HG02938 (cell line): ENCODE data around the gene MTHFD2.
"Not testable (repeated sequence)": the region's sequence is repeated elsewhere in the genome, so short reads cannot be mapped to it uniquely, and the experiment has no call there.

Experiments
- ATAC-seq: cut with Tn5 transposase; IDR thresholded peaks from one replicate; pipeline ENCODE4 v1.9.1; 2021; ENCODE audit warnings: mild to moderate bottlenecking, moderate library complexity; ENCODE audit not compliant: unreplicated experiment

MTHFD2 gene

GRCh38 chr2:74227646-74228045 lies 29.2 kb downstream of the MTHFD2 start:
- no peak for ATAC-seq

DNA sequence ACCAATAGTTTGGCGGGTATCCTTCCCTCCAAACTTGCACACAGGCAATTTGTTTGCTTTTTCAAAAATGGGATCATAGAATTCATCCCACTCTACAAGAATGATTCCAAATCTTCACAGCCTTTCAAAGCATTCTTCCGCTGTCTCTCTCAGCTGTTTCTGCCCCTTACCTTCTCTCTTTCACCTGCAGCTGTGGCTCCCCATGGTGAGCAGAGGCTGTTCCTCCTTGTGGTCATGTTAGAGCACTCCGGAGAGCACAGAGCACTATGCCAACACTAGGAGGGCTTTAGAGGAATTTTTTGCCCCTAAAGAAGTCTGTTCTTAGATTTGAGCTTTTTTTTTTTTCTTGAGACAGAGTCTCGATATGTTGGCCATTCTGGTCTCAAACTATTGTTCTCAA lies 30.4 kb downstream of the MTHFD2 start:
- ATAC-seq, result no peak

DNA sequence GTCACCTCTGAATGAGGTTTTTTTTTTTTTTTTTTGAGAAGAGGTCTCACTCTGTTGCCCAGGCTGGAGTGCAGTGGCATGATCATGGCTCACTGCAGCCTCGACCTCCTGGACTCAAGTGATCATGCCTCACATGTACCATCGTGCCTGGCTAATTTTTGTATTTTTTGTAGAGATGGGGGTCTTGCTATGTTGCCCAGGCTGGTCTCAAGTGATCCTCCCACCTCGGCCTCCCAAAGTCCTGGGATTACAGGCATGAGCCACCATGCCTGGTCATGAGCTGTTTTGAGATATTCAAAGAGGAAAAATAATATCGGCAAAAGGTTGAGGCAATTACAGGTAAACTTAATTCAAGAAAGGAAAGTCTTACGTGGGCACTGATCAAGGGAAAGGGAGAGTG lies 31.4 kb downstream of the MTHFD2 start:
- not testable (repeated sequence) for ATAC-seq

DNA sequence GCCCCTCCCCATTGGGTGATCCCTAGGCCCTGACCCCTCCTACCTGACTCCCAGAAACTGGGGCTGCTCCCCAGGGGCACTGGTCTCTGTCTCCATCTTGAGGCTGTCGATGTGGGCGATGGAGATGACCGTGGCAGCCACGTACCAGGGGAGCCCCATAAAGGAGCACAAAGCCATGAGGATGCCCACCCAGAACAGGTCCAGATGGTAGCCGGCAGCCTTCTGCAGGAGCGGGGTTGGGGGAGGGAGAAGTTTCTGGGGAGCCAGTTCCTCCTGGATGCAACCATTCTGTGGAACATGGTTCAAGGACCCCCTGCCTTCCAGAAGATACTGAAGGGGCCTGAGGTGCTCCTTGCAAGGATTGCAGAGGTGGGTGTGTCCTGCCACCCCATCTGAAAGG lies 34.0 kb downstream of the MTHFD2 start:
- ATAC-seq, result no peak

DNA sequence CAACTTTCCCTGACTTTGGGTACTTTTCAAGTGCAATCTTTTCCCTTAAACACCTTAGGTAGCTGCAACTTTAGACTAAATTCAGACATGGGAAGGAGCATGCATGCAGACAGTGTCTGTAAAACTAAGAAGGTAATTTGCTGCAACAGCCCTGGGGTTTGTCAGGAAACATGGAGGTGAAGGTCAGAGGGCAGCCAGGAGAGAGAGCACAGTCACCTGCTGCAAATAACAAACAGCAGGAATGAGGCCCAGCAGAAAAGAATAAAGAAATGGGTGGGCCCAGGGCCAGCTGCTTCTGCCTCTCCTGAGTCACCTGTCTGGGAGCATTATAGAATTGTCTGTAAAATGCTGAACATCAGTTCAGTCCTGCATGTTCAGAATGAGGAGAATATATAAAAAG lies 35.2 kb downstream of the MTHFD2 start:
- ATAC-seq, result no peak

- ATAC-seq, result no peak
Observed at GRCh38 chr2:74235041-74235440, 36.6 kb downstream of the MTHFD2 start.

GRCh38 chr2:74238879-74239278 lies 40.5 kb downstream of the MTHFD2 start:
- ATAC-seq, result no peak

- no peak for ATAC-seq
Observed at GRCh38 chr2:74239346-74239745, 40.9 kb downstream of the MTHFD2 start.

DNA sequence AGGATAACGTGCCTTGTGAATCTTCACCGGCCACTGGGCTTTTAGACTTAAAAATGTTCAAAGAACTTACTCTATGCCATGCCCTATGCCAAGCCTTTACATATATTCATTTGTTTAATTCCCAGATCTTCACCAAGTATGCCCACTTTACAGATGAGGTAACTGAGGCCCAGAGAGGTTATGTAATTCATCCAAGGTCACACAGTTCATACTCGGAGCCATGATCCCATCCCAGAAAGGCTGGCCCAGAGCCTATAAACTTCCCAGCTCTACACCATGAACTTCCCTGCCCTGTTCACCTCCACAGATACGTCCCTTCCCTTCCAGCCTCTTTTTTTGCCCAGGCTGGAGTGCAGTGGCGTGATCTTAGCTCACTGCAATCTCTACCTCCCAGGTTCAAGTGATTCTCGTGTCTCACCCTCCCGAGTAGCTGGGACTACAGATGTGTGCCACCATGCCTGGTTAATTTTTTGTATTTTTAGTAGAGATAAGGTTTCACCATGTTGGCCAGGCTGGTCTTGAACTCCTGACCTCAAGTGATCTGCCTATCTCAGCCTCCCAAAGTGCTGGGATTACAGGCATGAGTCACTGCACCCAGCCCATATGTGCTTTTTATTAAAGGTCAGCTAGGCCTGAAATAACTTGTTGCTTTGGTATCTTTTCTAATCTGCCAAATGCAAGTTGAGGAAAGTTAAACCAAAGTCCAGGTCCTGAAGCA lies 44.1 kb downstream of the MTHFD2 start:
- no peak for ATAC-seq

DNA sequence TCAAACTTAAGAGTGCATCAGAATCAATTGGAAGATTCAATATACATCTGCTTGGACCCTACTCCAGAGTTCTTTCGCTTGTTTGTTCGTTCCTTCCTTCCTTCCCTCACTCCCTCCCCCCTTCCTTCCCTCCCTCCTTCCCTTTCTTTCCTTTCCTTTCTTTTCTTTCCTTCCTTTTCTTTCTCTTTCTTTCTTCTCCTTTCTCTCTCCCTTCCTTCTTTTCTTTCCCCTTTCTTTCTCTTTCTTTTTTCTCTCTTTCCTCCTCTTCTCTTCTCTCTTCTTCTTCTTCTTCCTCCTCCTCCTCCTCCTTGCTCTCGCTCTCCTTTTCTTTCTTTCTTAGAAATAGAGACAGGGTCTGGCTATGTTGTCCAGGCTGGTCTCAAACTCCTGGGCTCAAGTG lies 45.9 kb downstream of the MTHFD2 start:
- no peak for ATAC-seq

- no peak for ATAC-seq
Observed at GRCh38 chr2:74246496-74247195, 48.2 kb downstream of the MTHFD2 start.

GRCh38 chr2:74249406-74250122 lies 51.1 kb downstream of the MTHFD2 start:
- ATAC-seq, result no peak

- ATAC-seq, result no peak
Observed at GRCh38 chr2:74250189-74250631, 51.8 kb downstream of the MTHFD2 start.

- no peak for ATAC-seq
Observed at GRCh38 chr2:74252036-74252435, 53.6 kb downstream of the MTHFD2 start.

- ATAC-seq, result no peak
Observed at GRCh38 chr2:74252862-74253261, 54.4 kb downstream of the MTHFD2 start.

DNA sequence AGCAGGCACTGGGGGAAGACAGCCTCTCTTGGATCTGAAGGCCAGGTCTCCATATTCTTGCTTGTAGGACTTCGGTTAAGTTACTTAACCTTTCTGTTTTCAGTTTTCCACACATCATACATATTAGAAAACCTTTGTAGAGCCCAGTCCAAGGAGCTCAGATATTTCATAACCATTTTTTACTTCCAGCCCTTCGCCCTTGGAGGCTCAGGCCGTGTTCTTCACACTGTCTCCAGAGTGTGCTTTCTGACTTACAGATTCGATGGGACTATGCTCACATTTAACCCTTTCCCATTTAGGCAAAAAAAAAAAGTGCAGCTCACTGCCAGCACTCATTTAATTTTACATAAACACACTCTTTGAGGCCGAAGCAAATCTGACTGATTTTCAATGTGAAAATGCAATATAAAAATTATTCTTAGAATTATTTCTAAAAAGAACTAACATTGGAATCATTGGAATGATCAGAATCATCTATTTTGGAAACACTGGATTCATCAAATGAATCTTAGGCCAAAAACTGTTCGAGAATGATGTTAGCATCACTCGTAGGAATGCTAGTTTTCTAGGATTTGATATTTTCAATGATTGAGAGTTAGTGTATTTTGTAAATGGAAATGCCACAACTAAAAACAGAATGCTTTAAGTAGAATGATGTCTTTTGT lies 55.0 kb downstream of the MTHFD2 start:
- no peak for ATAC-seq

- no peak for ATAC-seq
Observed at GRCh38 chr2:74253971-74254310, 55.5 kb downstream of the MTHFD2 start.

DNA sequence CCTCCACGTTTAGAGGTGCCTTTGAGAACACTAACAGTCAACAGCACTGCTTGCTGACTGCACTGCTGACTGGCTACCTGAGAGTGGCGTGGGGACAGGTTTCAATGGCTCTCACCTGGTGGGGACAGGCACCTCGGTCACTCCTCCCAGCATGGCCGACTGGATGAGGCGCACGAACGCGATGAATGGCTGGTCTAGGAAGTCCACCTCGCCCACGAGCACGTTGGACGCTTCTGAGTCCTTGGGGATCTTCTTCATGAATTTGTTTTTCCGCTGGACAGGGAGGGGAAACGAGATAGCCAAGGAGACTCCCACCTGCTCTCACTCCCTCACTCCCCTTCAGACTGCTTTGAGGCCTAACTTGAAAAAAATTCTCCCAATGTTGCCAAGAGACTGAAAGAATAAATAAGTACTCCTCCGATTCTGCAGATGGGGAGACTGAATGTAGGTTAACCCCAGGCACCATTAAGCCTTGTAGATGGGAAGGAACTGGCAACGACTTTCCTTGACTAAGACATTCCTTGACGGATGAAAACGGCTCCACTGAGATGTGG lies 57.3 kb downstream of the MTHFD2 start:
- no peak for ATAC-seq

- ATAC-seq, result no peak
Observed at GRCh38 chr2:74259191-74259590, 60.8 kb downstream of the MTHFD2 start.

DNA sequence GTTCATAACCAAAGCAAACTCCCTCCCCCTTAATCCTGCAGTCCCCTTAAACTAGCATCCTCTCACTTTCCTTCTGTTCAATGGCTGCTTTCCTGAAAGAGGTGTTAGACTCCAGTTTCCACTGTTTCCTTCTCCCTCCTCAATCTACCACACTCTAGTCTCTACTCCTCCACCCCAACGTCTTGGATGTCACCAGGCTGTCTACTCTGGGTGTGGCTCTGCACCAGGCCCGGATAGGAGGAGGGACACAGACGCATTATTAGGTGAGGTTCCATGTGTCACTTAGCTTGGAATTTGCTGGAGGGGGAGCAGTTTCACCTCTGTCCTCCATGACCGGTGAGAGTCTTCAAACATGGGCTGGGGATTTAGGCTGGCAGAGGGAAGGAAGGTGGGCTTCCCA lies 61.3 kb downstream of the MTHFD2 start:
- ATAC-seq, result no peak

DNA sequence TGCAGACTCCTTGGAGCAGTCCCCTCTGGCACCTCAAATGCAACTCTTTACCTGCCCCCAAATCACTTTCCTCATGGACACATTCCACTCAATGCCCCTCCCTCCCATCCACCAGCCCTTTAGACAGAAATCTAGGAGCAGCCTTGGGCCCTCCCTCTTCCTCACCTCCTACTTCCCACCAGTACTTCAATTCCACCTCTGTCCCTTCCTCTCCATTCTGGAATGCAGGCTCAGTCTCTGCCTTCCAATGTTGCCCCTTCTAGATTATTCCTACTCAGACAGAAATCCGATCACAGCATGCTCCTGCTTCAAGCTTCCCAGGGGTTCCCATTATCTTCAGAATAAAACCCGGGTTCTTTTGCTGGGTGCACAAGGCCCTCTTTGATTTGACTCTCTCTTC lies 62.1 kb downstream of the MTHFD2 start:
- no peak for ATAC-seq
